Esophagus squamous epithelium (tissue), 4 donors: ENCODE data around the gene CEBPB.

Experiments
- CTCF ChIP-seq, 6 experiments: fragments of 450-650 bp in 4 of 6; fragments of 200-600 bp in 2 of 6; sonication (generic) in 2 of 6; IDR thresholded peaks; one replicate each; pipeline ENCODE4 v1.5.1; 2016 to 2019; ENCODE audit warnings: antibody characterized with exemption in 6 of 6, mild to moderate bottlenecking in 4 of 6, moderate library complexity in 4 of 6
- POLR2A ChIP-seq, 4 donors: fragments of 450-650 bp; IDR thresholded peaks; one replicate each; pipeline ENCODE4 v1.6.1; 2017; ENCODE audit warnings: antibody characterized with exemption in 4 of 4, mild to moderate bottlenecking in 4 of 4, moderate library complexity in 3 of 4

GRCh38 chr20:50216543-50217206, 26.0 kb downstream of the CEBPB start:
- TF ChIP-seq CTCF (IDR thresholded peaks at IDR 0.05) (no peak), POLR2A (IDR thresholded peaks at IDR 0.05) (no peak)
